HG03039 (cell line): Measurements from ENCODE around the gene LY86.

ENCODE experiments used
- ATAC-seq: cut with Tn5 transposase; IDR thresholded peaks from one replicate; pipeline ENCODE4 v1.9.1; 2021; ENCODE audit warnings: mild to moderate bottlenecking, moderate library complexity; ENCODE audit not compliant: unreplicated experiment

LY86 gene

DNA sequence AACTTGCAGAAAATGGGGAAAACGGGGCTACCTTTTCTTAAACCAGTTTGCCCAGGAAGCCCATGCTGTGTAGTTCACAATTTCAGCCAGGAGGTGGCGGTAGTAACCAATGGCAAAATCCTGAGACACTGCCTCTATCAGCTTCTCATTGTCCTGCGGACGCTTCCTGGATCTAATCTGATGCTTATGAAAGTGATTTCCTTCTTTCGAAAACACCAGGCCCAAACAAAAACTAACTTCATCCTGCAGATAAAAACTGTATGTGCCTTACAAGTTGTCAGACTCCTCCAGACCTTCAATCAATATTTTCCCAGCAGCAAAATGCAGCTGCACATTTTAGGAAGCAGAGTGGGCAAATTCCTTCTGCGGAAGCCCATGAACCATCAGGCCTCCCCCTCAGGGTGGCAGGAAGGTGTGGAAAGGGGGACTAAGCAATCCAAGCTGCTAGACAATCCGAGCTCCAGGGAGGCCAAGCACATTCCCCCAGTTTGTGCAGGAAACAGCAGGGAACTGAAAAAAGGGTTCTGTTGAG lies 88.5 kb downstream of the LY86 start:
- no peak for ATAC-seq

DNA sequence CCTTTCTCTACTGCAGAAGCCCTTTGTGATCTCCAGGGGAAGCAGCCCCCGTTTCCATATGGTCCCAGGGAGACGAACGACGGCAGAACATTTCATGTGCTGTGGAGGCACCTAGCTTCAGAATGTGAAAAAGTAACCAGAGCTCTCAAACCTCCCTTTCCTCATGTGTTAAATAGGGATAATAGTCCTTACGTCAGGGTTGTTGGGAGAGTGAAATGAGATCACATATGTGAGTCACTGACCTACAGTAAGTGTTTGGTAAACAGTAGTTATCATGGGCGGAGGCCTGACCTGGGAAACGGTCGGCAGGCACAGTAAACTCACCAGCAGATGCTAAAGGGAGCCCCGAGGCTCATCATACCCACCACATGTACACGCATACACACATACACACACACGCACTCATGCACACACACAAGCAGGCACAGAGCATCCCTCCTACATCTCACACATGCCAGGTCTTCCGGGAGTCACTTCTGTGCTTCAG lies 89.7 kb downstream of the LY86 start:
- ATAC-seq: no peak

DNA sequence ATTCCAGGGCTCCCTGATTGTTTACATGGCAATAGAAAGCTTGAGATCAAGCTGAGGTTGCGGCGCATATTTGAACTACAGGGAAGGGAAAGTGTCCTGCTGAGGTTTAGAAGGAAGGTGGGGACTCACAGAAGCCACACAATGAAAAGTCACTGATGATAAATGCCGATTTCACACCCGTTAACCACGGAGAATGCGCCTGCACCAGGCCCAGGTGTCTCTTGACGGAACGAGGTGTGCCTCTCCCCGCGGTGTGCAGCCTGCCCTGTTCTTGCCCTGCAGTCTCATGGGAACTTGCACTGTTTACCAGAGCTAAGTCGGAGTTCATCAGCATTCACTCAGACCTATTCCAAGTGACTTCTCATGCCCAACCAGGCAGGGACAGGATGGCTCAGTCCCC lies 90.3 kb downstream of the LY86 start:
- no peak for ATAC-seq

DNA sequence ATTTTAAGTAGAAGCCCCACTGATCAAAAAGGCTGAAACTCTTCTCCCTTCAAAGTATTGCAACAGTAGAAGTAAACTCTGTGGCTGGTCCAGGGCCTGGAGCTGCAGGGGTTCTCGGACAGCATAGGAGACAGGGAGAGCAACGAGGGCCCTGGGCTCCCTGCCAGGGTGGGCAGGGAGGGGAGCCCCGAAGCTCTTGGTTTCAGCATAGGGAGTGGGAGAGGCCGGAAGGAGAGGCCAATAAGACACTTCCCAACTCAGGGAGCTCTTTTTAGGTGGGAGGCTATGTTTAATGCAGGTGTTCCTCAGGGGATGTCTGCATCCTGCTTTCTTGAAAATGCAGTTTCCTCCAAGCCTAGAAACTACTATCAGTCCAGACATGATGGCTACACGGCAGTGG lies 91.1 kb downstream of the LY86 start:
- ATAC-seq: no peak

DNA sequence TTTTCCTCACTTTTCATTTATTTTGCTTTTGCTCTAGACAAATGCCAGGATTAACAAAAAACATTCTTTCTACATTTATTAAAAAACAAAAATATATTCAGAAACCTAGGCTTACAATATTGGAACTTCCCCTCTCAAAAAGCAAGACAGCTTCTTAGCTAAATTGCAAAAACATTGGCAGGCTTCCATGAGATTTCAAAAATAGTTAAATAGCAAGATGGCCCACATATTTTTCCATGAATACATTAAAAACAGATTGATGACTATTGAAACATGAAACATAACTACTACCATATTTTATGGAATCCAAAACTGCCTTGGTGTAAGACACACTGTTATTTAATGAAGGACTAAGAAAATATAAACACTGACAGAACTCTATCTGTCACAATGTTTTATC lies 92.0 kb downstream of the LY86 start:
- no peak for ATAC-seq

DNA sequence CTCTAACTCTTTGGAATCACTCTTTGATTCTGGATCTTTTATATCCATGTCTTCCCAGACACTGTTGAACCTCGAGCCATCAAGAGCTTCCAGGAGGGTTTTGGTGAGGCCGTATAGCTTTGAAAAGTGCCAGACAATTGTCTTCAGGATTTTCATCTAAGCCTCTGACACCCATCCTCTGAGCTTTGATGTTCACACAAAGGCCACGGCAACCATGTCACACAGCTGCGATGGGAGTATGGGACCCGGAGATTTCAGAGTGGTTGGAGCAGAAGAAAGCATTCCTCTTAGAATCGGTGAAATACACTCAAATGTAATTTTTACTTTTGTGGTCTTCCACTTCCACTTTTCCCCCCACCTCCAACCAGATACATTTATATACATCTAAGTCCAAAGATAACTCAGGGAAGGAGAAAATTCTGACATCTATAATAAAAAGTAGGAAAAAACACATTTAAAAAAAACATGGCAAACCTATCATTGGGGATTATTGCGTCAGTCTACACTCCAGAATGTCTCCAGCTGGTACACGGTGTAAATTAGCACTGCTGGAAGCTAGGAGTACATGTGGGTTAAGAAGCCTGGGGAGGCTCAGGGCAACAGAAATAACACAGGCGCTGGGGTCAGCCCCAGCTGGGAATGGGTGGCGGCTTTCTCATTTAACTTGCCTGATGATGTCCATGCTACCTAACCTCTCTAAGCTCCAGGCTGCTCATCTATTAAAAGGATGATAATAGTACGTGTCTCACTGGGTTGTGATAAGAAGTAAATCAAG lies 92.7 kb downstream of the LY86 start:
- no peak for ATAC-seq

DNA sequence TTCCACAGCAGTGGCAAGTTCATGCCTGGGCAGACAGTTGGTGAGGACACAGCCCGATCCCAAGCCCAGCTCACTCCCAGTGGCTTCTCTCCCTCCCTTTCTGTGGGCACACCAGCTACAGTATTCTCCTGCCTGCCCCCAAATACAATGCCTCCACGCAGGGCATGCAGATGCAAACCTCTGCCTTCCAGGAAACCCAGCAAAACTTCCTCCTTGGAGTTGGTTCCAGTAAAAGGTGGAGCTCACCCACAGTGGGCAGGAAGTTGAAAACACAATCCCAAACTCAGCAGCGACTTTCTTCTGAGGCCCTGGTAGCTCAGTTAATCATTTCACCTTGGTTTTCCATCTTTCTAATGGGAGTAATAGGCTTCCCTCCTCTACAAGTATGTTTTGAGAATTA lies 93.7 kb downstream of the LY86 start:
- no peak for ATAC-seq

DNA sequence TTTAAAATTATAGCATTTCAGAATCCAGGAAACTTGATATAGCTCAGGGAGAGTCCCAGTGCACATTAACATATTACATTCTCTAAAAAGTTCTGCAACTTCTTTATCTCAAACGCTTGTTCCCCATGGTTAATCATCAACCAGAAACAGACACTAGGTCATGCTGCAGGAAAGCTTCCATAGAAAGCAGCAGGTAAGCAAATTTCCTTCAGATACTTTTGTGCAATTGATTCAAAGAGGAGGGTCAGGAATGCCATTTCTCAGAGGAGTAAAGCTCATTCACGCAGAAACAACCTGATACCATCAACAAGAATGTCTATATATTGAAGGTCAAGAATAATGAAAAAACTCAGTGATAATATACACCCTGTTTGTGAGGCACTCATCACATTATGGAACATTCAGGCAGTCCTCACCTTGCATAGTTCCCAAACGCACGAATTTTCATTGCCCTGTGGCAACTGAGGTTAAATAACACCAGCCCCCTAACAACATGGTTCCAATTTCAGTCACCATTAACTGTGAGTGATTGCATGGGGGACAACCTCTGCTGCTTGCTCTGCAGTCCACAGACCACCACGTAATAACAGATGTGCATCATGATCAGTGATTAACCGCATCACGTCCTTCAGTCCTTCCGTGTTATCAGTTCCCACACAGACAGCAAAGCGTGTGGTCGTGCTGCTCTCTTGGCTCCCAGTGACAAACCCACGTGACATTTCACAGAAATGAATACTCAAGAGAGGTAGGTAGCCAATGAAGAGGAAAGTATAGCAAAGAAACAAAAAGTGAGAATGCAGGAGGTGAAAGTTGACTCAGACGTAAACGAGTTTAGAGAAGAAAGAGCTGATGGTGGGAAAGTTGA lies 95.7 kb downstream of the LY86 start:
- ATAC-seq: peak; percentile 77

DNA sequence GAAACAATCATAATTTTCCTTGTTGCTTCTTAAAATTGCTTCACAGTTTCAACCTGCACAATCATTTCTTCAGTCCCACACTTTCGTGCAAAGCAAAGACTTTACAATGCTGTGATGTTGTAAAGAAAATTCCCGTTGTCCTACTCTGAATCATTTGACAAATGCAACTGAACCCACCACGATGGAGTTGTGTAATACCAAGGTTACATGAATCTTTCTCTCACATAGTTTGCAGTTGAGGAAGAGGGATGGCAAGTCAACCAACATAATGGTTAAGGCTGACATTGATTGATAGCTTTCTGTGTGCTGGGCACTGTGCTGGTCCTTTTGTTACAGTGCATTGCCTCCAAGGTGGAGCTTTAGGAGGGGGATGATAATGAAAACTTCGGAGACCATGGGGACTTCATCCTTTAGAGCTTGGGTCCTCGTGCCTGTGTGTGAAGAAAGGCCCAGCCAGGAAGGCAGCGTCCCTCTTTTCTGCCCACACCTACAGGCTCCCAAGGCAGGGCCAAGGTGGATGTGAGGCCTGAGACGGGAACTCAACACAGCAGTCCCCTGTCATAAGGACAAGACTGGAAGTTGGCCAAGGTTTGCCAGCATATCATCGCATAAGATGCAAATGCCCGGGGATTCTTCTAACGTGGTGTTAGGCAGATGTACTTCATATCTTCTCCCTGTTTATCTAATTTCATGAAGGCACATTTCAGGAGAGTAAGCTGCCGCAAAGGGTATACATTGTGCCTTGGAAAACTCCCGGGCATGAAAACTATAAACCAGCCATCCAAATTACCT lies 96.9 kb downstream of the LY86 start:
- ATAC-seq: no peak

DNA sequence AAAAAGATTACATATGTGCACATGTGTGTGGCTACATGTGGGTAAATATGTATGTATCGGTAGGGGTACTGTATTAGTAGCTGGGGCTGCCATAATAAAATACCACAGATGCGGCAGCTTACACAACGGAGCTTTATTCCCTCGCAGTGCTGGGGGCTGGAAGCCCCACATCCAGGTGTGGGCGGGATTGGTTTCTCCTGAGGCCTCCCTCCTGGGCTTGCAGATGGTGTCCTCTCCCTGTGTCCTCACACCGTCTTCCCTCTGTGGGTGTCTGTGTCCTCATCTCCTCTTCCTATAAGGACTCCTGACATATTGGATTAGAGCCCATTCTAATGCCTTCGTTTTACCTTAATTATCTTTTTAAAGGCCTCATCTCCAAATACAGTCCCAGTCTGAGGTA lies 97.7 kb downstream of the LY86 start:
- no peak for ATAC-seq

DNA sequence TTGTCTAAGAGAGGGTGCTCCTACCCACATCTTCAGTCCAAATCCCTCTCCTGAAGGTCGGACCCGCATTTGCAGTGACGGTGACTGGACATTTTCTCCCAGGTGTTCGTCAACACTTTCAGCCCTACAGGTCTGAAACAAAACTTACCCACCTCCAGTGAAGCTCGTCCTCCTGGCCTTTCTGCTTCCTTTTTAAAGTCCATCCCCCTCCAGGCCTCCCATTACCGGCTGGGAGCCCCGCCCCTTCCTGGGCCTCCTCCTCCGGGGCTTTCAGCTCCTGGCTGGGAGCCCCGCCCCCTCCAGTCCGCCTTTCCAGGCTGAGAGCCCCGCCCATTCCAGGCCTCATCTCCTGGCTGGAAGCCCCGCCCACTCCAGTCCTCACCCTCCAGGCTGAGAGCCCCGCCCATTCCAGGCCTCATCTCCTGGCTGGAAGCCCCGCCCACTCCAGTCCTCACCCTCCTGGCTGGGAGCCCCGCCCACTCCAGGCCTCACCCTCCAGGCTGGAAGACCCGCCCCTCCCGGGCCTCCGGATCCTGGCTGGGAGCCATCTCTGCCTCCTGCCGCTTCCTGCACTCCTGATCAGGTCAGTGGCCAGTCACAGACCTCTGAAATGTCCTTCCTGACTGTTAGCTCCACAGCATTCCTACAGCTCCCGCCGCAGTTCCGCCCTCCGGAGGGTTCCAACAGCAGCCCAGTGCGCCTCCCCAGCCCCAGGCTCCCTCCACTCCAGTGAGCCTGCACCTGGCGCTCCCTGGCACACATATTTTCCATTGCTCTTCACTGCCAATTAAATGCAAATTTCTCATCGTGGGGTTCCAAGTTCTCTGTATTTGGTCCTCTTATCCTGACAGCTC lies 98.5 kb downstream of the LY86 start:
- ATAC-seq: no peak

DNA sequence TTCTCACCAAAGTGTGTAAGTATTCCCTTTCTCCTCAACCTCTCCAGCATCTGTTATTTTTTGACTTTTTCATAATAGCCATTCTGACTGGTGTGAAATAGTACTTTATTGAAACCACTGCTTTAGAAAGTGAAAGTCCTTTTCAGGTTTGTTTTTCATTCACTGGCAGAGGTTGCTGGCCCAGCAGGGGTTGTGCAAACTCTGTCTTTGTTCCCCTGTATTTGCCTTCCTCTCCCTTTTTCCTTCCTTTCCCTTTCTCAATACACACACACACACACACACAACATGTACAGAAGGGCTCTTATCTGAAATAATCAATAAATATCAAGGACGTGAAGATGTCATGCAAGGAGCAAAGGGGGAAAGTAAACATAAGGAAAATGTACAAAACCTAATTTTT lies 99.8 kb downstream of the LY86 start:
- ATAC-seq: no peak

DNA sequence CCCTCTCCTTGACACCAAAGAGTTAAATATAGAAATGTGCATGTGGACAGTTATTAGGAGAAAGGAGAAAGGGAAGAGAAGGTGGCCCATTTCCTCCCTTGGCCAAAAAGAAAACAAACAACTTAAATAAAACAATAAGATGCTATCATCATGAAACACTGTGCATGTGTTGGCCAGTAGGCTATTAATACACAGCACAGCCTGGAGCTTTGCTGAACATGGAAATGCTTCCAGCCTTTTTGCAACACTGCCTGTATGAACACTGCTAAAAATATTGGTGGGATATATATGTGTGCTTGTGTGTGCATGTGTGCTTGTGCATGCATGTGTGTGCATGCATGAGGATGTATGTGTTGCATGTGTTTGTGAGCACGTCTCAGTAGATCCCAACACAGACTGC lies 100.4 kb downstream of the LY86 start:
- ATAC-seq: no peak

DNA sequence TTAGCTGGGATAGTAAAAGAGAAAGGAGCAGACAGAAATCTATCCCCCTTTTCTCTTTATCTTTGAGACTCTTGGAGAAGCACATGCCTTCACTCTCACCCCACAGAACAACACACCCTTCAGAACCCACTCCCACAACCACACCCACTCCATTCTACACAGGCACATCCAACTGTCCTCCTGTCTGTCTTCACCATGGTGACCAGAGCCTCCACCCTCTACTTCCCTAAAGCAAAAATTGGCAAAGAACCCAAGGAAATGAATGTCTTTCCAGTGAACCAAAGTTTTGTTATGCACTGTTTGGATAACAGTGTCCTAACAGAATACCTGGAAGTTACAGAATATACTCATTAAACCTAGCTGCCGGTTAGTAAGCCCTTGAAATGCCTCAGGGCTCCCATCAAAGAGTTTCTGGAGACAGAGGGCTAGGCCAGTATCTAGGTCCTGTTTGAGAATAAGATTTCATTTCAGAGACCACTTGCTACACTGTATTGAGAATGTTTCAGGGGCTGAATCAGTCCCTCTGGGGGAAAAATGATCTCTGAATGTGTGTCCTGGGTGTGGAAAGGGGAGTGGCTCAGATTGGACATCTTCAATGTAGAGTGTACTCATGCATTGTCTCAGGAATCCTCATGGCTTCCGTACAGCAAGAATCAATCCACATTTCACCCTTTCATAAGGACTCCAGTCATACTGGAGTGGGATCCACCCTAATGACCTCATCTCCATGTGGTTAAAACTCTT lies 101.1 kb downstream of the LY86 start:
- ATAC-seq: no peak

DNA sequence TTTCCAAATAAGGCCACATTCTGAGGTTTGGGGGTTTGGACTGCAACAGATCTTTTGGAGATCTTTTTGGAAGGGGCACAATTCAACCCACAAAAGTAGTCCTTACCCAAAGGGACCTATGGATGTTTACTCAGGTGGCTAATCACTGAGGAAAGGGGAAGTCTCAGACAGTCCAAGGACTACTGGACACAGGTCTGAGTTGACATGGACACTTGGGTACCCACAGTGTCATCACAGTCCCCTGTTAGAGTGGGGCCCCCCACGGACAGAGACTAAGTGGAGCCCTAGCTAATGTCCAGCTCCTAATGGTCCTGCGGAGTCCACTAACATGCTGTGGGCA lies 101.6 kb downstream of the LY86 start:
- no peak for ATAC-seq

DNA sequence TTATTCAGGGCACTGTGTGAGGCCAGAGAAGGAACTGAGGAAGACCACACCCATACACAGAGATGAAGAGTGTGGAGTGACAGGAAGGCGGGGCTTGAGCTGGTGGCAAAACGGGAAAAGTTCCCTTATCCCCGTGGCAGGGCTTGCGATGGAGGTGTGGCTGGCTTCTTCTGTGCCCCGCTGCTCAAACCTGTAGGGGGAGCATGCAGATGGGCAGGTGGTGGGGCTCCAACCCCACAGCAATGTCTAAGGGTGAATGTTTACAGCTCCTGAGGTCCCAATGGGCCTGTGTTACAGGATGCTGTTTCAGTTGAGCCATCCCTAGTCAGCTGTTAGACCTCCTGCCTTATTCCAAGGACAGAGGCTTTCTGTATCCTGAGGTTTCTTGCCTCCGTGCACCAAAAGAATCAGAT lies 105.9 kb downstream of the LY86 start:
- ATAC-seq: no peak

DNA sequence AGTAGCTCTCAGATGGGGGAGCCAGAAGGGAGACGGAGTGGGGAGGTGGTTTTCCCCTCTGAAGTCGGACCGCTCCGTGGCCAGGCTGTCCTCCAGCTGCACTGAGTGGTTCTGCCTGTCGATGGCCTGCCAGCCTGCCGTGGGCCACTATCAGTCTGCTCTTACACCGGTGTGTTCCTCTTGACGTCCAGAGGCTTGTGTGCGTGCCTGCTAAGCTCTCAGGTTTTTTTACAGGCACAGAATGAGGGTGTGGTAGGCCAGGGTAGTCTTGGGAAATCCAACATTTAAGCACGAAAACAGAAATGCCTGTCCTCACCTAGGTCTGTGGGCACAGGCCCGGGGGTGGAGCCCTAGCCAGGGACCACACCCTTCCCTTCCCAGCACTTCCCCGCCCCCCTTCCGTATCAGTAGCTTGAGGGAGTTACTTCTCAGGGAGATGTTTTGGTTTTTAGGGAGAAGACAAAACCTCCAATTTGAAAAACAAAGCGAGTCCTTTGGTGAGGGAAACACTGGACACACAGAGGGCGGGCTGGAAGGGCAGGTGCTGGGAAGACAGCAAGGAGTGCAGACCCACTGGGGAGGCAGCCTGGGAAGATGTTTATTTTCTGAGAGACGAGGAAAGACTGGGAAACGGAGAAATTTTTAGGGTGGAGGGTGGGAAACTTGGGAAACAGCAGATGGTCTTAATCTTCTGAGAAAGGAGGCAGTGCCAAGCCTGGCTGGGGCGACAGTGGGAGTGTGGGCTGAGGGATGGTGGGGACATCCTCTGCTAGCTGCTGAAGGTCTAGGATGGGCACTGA lies 106.5 kb downstream of the LY86 start:
- no peak for ATAC-seq

DNA sequence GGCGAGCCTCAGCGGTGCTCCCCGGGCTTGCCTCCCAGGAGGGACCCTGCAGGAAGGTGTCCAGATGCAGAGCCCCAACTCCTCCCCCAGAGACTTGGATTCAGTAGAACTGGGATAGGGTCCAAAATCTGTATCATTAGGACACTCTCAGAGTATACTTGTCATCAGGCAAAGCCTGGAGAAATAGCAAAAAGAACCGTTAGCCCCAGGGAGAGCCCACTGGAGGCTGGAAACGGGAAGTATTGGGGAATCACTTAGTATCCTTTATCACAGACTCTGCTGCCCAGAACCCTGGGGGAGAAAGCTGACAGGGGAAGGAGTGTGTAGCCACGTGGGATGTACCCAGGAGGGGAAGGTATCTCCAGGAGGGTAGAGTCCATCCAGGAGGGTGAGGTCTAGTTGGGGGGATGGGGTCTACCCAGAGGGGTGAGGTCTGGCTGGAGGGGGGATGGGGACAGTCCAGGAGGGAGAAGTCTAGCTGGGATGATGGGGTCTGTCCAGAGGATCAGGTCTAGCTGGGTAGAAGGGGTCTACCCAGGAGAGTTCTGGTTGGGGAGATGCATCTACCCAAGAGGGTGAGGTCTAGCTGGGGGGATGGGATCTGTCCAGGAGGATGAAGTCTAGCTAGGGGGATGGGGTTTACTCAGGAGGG lies 107.2 kb downstream of the LY86 start:
- ATAC-seq: no peak
